A673 (cell line): ENCODE data around the gene PPP6R1. TPM values are rescaled to one million over a fixed set of nuclear protein-coding genes. Genes with fewer than 3 reads are reported as not detected.
A peak's percentile ranks its signal among the peaks of the same experiment; 100 is the strongest.

Source experiments
- BruUV-seq: library from RNA; stranded (reverse); fragments of 400-500 nt; replicated peaks from 2 replicates; lab custom pipeline; 2021; lab: Mats Ljungman, UMichigan
- CTCF ChIA-PET: fragments of 300-600 bp; sonication (Branson Sonifier 250); formaldehyde crosslinking; loops from one replicate; lab custom pipeline; 2022; ENCODE audit warnings: antibody characterized with exemption; lab: Charles Lee
- POLR2A ChIA-PET: fragments of 300-600 bp; sonication (Branson Sonifier 250); formaldehyde crosslinking; loops from one replicate; lab custom pipeline; 2022; ENCODE audit warnings: antibody characterized with exemption; ENCODE audit not compliant: low non-redundant PET; lab: Charles Lee
- DNase-seq: peaks from one replicate; pipeline ENCODE4 v3.0.0-alpha.2; 2015; ENCODE audit warnings: low spot score
- H3K27ac ChIP-seq: fragments of 200-600 bp; sonication (generic); 2 replicates; pipeline ENCODE4 v1.5.1; 2016; ENCODE audit warnings: mixed run types, low read depth, mild to moderate bottlenecking, mixed read lengths, antibody characterized with exemption, low read length; ENCODE audit not compliant: poor library complexity, severe bottlenecking
- H3K27me3 ChIP-seq: fragments of 200-600 bp; sonication (generic); replicated peaks from 2 replicates; pipeline ENCODE4 v1.6.1; 2017; ENCODE audit warnings: mixed run types, low read depth, mild to moderate bottlenecking, mixed read lengths, antibody characterized with exemption, low read length; ENCODE audit not compliant: insufficient read depth, poor library complexity
- H3K36me3 ChIP-seq: fragments of 200-600 bp; sonication (generic); 2 replicates; pipeline ENCODE4 v1.6.1; 2016; ENCODE audit warnings: mixed run types, mild to moderate bottlenecking, mixed read lengths, antibody characterized with exemption, low read length; ENCODE audit not compliant: insufficient read depth, poor library complexity, severe bottlenecking
- H3K4me1 ChIP-seq: fragments of 200-600 bp; sonication (generic); 2 replicates; pipeline ENCODE4 v1.6.1; 2017; ENCODE audit warnings: mixed run types, mild to moderate bottlenecking, mixed read lengths, antibody characterized with exemption, low read length; ENCODE audit not compliant: insufficient read depth, poor library complexity, severe bottlenecking
- H3K4me3 ChIP-seq: fragments of 200-600 bp; sonication (generic); 2 replicates; pipeline ENCODE4 v1.5.1; 2016; ENCODE audit warnings: low read depth, mixed run types, mild to moderate bottlenecking, mixed read lengths, low read length; ENCODE audit not compliant: poor library complexity, severe bottlenecking
- H3K9me3 ChIP-seq: fragments of 200-600 bp; sonication (generic); 2 replicates; pipeline ENCODE4 v1.6.1; 2016; ENCODE audit warnings: mixed run types, low read depth, mild to moderate bottlenecking, mixed read lengths, antibody characterized with exemption, low read length; ENCODE audit not compliant: poor library complexity, severe bottlenecking
- EZH2 ChIP-seq: fragments of 200-600 bp; sonication (generic); IDR thresholded peaks from 2 replicates; pipeline ENCODE4 v1.6.1; 2017; ENCODE audit warnings: borderline replicate concordance, low read depth, mild to moderate bottlenecking, mixed read lengths, antibody characterized with exemption, low read length; ENCODE audit not compliant: poor library complexity, severe bottlenecking
- intact Hi-C: fragments of 100-400 bp; cut with micrococcal nuclease; formaldehyde crosslinking; loops from one replicate; pipeline ENCODE4 v1.10.0; 2022; ENCODE audit not compliant: unreplicated experiment
- total RNA-seq: library from RNA; stranded (reverse); gene quantifications from 2 replicates; pipeline ENCODE4 v1.2.3, GENCODE V29; 2021
- TF ChIP-seq, protein P1 (sequence below): fragments of 300-800, 200-600 bp; sonication (generic); conservative IDR thresholded peaks from 2 replicates; pipeline ENCODE4 v1.5.1; 2017; ENCODE audit warnings: low read depth, mild to moderate bottlenecking, antibody characterized with exemption, low read length, moderate library complexity, mixed read lengths

Gene PPP6R1
- total RNA-seq, 1 experiment from 2014 or later = 108 TPM

DNA sequence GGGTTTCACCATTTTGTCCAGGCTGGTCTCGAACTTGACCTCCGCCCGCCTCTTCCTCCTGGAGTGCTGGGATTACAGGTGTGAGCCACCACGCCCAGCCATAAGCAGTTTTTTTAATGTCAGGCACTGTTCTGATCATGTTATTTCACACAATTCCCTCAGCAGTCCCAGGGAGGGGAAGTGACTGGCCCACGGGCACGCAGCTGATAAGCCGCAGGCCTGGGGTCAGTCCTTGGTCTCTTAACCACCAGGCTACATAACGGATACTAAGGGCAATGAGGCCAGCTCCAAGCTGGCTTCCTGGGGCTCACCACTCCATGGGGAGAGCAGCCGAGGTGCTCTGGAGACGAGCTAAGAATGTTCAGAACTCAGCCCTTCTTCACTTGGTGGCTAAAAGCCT, 38.5 kb upstream of the PPP6R1 start:
- DNase-seq = no peak
- Histone ChIP-seq H3K36me3 (peaks cover 7% of the 10 kb centered on the region), H3K4me3 (no peak overlapping the region), H3K9me3 (no peaks in the 10 kb centered on the region), H3K27ac (no peak overlapping the region), H3K27me3 (no peaks in the 10 kb centered on the region), H3K4me1 (peaks cover 4% of the 10 kb centered on the region)
- ChIA-PET POLR2A (no interaction called here), CTCF (no interaction called here)
- TF ChIP-seq, protein P1, sequence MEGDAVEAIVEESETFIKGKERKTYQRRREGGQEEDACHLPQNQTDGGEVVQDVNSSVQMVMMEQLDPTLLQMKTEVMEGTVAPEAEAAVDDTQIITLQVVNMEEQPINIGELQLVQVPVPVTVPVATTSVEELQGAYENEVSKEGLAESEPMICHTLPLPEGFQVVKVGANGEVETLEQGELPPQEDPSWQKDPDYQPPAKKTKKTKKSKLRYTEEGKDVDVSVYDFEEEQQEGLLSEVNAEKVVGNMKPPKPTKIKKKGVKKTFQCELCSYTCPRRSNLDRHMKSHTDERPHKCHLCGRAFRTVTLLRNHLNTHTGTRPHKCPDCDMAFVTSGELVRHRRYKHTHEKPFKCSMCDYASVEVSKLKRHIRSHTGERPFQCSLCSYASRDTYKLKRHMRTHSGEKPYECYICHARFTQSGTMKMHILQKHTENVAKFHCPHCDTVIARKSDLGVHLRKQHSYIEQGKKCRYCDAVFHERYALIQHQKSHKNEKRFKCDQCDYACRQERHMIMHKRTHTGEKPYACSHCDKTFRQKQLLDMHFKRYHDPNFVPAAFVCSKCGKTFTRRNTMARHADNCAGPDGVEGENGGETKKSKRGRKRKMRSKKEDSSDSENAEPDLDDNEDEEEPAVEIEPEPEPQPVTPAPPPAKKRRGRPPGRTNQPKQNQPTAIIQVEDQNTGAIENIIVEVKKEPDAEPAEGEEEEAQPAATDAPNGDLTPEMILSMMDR = no peak
- TF ChIP-seq EZH2 = no peak
- BruUV-seq = no TSS peak
- intact Hi-C loops = no loop called here

DNA sequence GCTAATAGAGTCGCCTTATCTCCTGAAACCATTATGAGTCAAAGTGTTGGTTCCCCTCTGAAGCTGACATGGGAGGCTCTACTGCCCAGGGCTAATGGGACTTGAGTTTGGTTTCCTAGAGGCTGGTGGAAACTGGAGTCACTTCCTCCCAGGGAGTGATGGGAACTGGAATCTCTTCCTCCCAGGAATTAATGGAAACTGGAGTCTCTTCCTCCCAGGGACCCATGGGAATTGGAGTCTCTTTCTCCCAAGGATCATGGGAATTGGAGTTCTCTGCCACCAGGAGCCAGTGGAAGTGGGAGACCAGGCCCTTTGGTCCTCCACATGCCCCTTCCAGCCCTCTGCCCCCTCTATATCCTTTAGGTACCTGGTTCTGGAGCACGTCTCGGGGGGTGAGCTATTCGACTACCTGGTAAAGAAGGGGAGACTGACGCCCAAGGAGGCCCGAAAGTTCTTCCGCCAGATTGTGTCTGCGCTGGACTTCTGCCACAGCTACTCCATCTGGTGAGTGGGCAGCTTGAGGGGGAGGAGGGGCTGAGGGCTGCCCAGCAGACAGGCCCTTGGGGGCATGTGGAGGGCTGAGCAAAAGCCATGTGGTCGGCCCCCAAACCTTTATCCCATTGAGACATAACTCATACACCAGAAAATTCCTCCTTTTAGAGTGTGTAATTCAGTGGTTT, 30.4 kb upstream of the PPP6R1 start:
- Histone ChIP-seq H3K9me3 (no peaks in the 10 kb centered on the region), H3K4me3 (no peak overlapping the region), H3K27ac (no peak overlapping the region), H3K36me3 (peaks cover 40% of the 10 kb centered on the region), H3K4me1 (no peaks in the 10 kb centered on the region), H3K27me3 (no peaks in the 10 kb centered on the region)
- intact Hi-C loops = no loop called here
- TF ChIP-seq, protein P1 = no peak
- no peak for TF ChIP-seq EZH2
- CTCF ChIA-PET = interaction anchor here (0.6 kb wide), 1 partner anchor 133 kb away, joined by 10 read pairs; no protein-coding TSS in a partner anchor
- peak; percentile 48 for DNase-seq
- BruUV-seq = no TSS peak
- POLR2A ChIA-PET = no interaction called here

DNA sequence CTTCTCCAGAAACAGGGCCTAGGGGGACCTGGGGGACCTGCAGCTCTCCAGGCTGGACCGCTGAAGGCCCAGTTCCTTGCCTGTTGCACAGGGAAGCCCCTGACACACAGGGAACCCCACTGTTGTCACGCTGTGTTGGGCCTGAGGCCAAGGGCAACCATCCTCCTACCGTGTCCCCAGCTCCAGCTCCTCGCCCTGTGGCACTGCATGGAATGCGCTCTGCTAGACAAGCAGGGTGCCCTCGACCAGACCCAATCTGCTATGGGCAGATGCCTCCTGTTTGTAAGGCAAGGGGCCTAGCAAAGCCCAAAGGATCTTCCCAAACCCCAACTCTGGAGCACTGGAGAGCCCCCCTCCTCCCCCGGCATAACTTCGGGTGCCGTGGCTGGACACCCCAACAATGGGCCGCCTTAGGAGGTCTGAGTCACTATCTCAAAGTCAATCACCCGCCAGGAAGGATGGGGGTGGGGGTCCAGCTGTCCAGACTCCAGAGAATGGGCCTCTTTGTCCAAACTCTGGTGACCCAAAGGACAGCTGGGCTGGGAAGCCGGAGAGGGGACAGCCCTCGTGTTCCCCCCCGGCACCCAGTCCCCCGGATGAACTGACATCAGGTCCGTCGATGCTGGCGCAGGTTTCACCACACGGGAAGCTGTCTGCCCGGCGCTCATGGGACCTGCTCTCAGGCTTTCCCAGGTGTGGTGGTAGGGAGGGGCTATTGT, 28.7 kb upstream of the PPP6R1 start:
- BruUV-seq = no TSS peak
- Histone ChIP-seq H3K27ac (no peak overlapping the region), H3K27me3 (no peaks in the 10 kb centered on the region), H3K9me3 (no peaks in the 10 kb centered on the region), H3K4me3 (no peak overlapping the region), H3K4me1 (no peaks in the 10 kb centered on the region), H3K36me3 (peaks cover 34% of the 10 kb centered on the region)
- TF ChIP-seq, protein P1 = no peak
- TF ChIP-seq EZH2 = no peak
- ChIA-PET CTCF (interaction anchor here (0.6 kb wide), 1 partner anchor 137 kb away, joined by 4 read pairs; no protein-coding TSS in a partner anchor), POLR2A (interaction anchor here (0.6 kb wide), 1 partner anchor 13 kb away, joined by 4 read pairs; no protein-coding TSS in a partner anchor)
- no peak for DNase-seq
- intact Hi-C loops = no loop called here
